Measurements from ENCODE around the gene EPB41L4B.

GRCh38 chr9:109198736-109199382 is 122.0 kb downstream of the EPB41L4B start:
- no peak for TF ChIP-seq POLR2AphosphoS5 (IDR thresholded peaks at IDR 0.05; ENCODE audit: insufficient read depth in 1 of 2, low read depth in 1 of 2)
- TF ChIP-seq CTCF (IDR thresholded peaks at IDR 0.05) = no peak
